Right forelimb (tissue), 1 donor: Measurements from ENCODE around the gene SPACA7.

Source experiments
- DNase-seq: peaks from one replicate; pipeline ENCODE4 v3.0.0-alpha.2; 2018

The SPACA7 gene

DNA sequence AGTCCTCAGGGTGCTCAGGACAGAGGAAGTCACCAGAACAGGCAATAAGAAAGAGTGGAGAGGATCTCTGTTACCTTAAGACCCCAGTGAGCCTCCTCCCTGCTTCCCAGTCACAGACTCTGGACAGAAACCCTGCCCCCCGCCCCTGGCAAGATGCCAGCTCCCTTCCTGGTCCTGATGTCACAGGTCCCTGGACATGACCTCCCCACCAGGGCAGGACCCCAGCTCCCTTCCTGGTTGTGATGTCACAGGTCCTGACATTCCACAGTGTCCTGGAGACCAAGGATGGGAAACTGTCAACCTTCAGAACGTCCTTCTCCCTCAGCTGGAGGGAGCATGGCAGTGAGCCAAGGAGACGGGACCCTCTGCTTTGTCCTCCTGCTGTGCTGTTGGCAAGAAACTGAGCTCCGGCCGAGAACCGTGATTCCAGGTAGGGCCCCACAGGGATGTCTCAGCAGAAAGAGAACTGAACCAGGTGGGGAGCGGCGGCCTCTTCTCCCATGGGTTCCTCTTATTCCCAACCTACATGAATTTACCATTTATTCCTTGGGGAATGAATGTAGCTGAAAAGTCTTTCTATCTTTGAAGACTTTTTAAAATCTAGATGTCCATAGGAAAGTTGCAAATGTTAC lies at the start of gene SPACA7:
SPACA7 (plus strand) TSS at position 306 of the 632 bp plus-strand sequence; CDS start at position 337, 31 bp downstream.
- DNase-seq = no peak

- DNase-seq = no peak
Measured at GRCh38 chr13:112326821-112327370, 49.3 kb upstream of the SPACA7 start.

GRCh38 chr13:112328936-112329335 lies 47.2 kb upstream of the SPACA7 start:
- no peak for DNase-seq

- DNase-seq = no peak
Measured at GRCh38 chr13:112329376-112329775, 46.8 kb upstream of the SPACA7 start.

GRCh38 chr13:112330066-112330465 lies 46.1 kb upstream of the SPACA7 start:
- no peak for DNase-seq

- no peak for DNase-seq
Measured at GRCh38 chr13:112330479-112331381, 45.4 kb upstream of the SPACA7 start.

GRCh38 chr13:112331675-112332074 lies 44.5 kb upstream of the SPACA7 start:
- DNase-seq = no peak

DNA sequence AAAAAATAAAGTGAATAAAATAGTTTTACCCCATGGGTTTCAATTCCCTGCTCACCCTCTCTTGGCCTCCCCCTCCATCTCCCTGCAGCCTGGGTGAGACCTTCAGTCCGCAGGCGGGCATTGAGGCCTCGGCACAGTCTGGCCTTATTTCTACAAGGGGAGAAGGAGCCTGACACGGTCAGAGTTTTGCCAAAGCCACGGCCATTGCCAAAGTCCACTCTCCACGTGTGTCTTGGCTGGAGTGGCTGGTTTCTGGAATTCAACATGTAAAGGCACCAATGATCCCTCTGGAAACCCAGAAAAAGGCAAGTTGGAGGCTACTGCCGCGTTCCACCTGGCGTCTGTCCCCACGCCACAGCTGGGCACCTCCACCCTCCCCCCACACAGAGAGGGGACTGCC lies 43.4 kb upstream of the SPACA7 start:
- no peak for DNase-seq

DNA sequence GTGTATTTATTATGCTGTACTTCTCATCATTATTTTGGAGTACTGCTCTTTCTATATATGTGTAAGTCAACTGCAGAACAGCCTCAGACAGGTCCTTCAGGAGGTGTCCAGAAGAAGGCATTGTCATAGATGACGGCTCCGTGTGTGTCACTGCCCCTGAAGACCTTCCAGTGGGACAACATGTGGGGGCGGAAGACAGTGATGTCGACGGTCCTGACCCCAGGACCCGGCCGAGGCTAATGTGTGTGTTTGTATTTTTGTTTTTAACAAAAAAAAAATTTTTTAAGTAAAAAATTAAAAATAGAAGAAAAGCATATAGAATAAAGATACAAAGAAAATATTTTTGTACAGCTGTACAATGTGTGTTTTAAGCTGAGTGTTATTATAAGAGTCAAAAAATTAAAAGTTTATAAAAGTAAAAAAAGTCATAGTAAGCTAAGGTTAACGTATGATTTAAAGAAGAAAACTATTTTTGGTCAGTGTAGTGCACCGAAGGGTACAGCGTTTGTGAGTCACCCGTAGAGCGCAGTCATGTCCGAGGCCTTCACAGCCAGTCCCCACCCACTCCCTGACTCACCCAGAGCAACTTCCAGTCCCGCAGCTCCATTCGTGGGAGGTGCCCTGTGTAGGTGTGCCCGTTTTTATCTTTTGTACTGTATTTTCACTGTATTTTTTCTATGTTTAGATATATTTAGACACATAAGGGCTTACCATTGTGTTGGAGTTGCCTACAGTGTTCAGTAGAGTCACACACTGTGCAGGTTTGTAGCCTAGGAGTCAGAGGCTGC lies 42.2 kb upstream of the SPACA7 start:
- no peak for DNase-seq

DNA sequence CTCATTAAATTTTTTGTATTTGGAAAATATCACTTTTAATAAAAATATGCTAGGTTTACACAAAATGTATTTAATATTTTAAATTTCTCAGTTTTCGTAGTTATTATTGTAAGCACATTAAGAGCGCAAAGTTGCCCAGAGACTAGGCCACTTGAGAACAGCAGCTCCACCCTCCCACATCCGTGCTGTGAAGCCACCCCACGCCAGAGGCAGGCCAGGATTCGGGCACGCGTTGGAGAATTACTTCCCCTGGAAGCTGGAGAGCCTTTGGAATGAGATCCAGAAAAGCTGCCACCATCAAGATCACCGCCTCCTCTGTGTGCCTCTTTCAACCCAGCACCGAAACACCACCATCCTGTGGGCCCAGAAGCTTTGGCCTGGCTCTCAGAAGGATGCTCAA lies 41.0 kb upstream of the SPACA7 start:
- DNase-seq = no peak

DNA sequence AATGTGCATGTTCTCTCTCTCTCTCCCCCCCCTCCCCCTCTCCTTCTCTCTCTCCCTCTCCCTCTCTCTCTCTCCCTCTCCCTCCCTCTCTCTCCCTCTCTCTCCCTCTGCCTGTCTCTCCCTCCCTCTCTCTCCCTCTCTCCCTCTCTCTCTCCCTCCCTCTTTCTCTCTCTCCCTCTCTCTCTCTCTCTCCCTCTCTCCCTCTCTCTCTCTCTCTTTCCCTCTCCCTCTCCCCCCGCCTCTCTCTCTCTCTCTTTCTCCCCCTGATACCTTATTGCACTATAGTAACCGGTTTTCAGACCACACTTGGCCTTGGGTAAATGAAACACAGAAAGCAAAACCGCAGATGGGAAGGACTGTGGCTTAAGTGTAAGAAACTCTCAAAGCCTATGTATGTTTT lies 34.7 kb upstream of the SPACA7 start:
- no peak for DNase-seq

DNA sequence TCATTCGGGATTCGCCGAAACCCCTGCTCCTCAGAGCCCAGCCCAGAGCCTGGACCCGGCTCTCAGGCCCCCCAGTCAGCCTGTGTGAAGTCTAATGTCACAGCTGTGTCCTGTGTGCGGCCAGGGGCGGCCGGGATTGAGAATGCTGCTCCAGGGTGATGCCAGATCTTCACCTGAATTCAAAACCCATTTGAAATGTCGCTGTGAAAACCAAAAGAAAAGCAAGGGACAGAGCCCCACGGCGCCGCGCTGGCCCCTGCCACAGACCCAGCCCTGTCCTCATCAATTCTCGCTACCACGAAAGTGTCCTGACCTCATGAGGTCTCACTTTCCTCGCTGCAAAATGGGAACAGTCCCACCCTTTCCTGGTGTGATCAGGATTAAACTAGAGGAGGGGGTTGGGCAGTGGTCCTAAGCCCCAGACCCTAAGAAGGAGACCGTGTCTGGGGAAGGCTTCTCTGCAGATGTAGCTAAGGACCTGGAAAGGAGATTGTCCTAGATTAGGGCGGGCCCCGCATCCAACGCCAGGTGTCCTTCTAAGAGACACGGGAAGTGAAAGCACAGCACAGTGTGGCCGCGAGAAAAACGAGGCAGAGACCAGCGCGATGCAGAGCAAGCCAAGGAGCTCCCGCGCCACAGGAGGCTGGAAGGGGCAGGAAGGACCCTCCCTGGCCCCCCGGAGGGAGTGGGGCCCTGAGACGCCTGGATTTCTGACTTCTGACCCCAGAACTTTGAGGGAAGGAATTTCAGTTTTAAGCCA lies 34.0 kb upstream of the SPACA7 start:
- DNase-seq = no peak

GRCh38 chr13:112342841-112343361 lies 33.3 kb upstream of the SPACA7 start:
- DNase-seq = no peak

DNA sequence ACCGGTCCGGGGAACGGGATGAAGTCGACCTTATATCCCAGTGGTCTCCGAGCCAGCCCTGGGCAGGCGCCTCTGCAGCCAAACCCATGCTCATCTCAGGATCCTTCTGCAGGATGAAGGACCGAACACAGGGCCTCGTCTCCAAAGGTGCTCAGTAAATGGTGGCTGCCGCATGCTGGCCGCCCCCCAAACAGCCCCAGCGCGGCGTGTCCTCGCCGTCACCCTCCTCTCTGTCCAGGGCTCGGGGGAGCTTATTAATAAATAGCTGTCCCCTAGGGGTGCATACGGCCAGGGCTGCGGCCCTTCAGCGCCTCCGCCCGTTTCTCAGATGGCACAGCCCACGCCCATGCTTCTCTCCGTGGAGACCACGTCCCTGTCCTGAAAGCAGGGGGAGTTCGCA lies 32.6 kb upstream of the SPACA7 start:
- DNase-seq = no peak

- DNase-seq = no peak
Measured at GRCh38 chr13:112345826-112346172, 30.4 kb upstream of the SPACA7 start.

DNA sequence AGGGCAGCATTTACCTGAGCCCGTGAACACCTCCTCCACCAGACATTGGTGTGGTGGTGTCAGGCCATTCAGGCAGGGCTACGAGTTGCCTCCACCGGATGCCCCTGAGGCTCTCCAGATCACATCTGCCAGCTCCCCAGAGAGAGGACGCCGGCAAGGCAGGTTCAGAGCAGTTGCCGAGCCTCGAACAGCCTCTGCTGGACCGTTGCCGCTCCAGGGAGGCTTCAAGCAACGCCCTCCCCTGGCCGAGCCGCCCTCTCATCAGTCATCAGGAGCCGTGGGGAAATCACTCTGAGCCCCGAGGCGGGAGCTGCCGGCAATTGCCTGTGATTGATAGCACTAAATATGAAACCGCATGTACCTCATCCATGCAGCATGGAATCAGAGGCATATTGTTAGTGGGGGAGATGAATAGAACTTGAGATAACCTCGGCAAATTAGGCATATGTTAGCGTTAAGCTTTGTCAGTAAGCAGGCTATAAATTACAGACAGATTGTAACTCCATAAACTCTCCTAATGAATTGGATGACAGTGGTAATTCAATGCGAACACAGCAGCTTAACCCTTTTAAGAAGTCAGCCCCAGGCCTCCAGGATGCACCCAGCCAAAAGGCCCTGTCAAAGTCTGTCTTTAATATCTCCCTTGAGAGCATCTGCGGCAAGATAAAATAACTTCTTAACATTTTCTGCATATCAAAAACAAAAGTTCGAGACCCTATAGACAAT lies 29.8 kb upstream of the SPACA7 start:
- no peak for DNase-seq

GRCh38 chr13:112346899-112347229 lies 29.3 kb upstream of the SPACA7 start:
- no peak for DNase-seq

GRCh38 chr13:112347986-112348385 lies 28.2 kb upstream of the SPACA7 start:
- no peak for DNase-seq

DNA sequence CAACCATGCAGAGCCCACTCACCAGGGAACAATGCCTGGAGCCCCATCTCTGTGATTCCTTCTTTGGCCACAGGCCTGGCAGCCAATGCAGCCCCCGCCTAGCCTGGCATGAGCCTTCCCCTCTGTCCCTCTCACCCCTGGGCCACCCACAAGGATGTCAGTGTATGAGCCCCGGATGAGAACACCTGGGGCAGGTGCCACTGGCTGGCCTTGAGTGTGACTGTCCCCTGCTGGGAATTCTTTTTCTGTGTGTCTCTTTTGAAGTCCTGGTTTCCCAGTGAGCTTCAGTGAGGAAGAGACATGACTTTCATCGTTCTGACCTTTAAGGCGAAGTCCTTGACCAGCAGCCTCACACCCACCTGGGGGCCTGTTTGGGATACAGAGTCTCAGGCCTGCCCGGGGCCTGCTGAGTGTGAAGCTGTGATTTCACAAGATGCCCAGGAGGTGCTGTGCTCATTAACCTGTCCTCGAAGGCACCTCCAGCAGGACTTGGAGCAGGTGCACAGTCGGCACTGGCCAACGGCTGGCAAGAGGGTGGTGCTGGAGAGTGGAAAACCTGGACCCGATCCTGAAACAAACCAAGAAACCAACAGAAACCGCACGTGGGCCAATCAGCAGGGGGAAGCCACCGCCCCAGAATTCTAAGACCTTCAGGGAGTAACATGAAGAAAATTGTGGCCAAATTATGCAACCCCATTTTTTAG lies 27.4 kb upstream of the SPACA7 start:
- no peak for DNase-seq

GRCh38 chr13:112349681-112350080 lies 26.5 kb upstream of the SPACA7 start:
- no peak for DNase-seq

- no peak for DNase-seq
Measured at GRCh38 chr13:112350300-112350699, 25.9 kb upstream of the SPACA7 start.
